Retinal pigment epithelial cell (primary cell): ENCODE measurements around the gene C8G.

ENCODE experiments used
- DNase-seq: peaks from one replicate; pipeline ENCODE4 v3.0.0-alpha.2; 2010; ENCODE audit warnings: low read depth
- H3K4me3 ChIP-seq: 2 replicates; pipeline ENCODE4 v1.5.1; 2011; ENCODE audit warnings: mild to moderate bottlenecking, low read length, control low read depth, moderate library complexity
- CTCF ChIP-seq: conservative IDR thresholded peaks from 2 replicates; pipeline ENCODE4 v1.5.1; 2011; ENCODE audit warnings: low read depth, low read length, control low read depth, inconsistent platforms

C8G gene

DNA sequence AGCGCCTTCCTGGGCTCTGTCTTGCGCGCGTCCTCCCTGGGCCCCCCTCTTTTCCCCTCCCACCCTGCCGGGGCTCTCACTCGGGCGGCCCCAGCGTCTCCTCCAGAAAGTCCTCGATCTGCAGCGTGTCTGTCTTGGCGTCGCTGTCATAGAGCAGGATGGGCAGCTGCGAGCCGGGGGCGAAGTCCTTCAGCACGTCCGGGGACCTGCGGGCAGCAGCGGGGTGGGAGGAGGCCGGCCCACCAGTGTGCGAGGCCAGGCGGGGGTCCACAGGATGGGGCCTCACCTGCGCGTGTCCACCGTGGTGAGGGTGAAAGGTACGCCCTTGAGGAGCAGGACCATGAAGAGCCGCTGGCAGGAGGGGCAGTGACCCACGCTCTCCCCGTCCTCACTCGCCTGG, 50.3 kb downstream of the C8G start:
- DNase-seq = no peak
- no peak overlapping the region for H3K4me3 ChIP-seq
- TF ChIP-seq CTCF = no peak

DNA sequence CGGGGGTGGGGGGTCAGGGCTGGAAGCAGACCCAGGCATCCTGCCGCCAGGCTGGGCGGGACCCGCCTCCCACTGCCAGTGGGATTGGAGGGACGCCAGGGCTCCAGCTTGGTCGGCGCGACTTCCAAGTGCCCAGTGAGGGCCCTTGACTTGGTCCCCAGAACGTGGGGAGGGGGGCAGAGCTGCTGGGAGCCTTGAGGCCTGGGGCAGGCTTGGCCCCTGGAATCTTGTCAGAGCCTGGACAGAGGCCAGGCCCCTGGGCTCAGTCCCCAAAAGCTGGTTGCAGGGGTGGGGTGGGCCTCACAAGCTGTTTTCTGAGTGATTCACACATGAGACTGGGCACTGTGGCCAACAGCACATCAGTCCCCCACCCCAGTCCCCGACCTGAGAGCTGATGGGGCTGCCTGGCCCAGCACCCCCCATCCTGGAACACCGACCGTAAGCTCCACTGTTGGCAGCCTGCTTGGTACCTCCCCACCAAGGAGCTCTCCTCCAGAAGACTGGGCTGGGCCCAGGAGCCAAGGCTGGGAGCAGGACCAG, 50.8 kb downstream of the C8G start:
- peak overlapping the region; percentile 26 for H3K4me3 ChIP-seq
- TF ChIP-seq CTCF = no peak

More for the DNA sequence above, 50.8 kb downstream of the C8G start:
- DNase-seq = no peak
